ENCODE results near the gene LOXHD1.

LOXHD1 gene

DNA sequence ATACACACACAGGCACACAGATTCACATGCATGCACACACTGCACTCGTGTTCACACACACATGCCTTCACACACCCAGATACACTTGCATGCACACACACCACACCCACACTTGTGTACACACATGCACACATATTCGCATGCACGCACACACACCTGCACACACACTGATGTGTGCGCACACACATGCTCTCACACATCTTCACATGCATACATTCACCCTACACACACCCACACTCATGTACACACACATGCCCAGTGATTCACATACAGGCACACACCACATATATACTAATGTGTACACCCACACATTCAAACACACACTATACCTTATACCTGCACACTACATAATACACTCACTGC, 181.6 kb downstream of the LOXHD1 start:
- DNase-seq (ENCODE audit: low spot score): no peak

DNA sequence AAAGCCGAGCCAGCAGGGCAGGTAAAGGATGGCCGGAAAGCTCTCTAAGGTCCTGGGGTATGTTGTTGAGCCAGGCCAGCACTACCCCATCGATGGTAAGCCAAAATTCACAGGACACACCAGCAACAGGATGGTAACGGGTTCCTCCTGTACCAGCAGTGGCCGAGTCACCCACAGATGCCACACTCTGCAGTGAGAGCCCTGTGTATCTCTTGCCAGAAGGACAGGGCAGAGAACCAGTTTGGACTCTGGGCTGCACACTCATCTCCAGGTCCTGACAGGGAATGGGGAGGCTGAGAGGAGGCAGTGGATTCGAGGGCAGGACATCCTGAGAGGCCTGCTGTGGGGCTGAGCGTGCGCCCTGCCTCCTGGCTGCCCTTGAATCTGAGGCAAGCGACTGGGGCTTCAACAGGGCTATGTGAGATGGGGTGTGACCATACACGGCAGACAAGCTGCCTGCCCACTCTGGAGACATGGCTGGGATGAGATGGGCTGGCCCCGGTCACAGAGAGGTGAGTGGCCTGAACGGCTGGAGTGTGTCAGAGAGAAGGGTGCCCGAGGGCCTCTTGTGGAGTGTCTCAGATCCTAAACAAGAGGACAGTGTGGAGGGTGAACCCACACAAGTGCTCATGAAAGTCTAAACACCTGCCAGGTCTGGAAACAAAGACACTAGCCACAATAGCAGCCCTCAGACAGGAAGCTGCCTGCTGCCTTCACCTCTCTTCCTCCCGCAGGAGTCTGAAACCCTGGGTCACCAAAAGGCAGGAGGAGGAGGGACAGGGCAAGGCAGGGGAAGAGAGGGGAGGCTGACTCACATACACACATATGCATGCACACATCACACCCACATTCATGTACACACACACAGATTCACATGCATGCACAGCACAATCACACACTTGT, 182.3 kb downstream of the LOXHD1 start:
- no peak for DNase-seq (ENCODE audit: low spot score)

DNA sequence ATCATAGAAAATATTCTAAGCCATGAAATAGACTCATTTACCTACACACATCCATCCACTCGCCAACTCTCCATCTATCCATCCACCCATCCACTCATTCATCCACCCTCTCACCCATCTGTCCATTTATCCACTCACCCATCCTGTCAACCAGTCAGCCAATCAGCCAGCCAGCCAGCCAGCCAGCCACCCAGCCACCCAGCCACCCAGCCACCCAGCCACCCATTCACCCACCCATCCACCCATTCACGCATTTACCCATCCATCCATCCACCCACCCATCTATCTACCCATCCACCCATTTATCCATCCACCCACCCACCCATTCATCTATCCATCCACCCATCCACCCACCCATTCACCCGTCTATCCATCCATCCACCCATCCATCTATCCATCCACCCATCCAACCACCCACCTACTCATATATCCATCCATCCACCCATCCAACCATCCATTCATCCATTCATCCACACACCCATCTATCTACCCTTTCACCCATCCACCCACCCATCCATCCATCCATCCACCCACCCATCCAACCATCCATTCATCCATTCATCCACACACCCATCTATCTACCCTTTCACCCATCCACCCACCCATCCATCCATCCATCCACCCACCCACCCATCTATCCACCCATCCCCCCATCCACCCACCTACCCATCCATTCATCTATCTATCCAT, 185.1 kb downstream of the LOXHD1 start:
- DNase-seq (ENCODE audit: low spot score): no peak

DNA sequence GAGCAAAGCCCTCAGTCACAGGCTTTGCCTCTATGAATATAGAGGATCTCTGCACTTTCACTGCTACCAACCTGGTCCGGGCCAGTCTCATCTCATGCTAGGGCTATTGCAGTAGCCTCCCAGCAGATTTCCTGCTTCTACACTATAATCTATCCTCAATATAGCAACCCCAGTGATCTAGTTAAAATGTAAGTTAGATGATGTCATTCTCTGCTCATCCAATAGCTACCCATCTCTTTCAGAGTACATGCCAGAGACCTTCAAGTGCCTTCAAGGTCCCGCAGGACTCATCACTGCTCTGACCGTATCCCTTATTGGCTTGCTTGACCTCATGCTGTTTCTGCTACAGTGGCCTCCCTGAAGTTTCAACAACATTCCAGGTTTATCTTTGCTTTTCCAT, 186.3 kb downstream of the LOXHD1 start:
- no peak for DNase-seq (ENCODE audit: low spot score)

DNA sequence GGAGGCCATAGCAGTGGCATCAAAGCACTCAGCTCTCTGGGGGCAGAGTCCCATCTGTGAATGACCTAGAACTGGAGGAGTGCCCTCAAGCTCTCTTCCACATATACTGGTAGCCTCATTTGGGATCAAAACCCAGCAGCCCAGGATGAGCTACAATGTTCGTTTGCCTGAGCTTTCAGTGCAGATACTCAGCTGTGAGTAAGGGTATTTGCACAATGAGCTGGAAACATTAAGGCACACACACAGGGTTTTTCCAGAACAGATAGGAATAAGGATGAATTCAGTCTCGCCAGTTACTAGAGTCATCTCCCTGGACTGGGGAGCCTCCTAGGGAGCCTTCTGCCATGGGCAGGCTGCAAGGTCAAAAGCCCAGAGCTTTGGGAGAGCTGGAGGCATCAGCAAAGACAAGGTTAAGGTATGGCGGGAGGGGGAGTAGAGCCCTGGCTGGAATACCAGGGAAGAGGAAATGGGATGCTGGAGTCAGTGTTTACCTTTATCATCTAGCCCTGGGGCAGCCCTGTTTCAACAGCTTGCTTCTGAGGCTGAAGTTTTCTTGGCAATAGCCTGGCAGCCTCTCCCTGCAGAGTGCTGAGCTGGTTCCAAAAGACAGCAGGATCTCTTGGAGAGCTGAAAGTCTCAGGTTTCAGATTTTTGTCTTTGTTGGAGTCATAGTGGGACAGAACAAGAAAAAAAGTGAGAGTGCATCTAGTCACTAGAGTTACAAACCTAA, 187.7 kb downstream of the LOXHD1 start:
- DNase-seq (ENCODE audit: low spot score): no peak

DNA sequence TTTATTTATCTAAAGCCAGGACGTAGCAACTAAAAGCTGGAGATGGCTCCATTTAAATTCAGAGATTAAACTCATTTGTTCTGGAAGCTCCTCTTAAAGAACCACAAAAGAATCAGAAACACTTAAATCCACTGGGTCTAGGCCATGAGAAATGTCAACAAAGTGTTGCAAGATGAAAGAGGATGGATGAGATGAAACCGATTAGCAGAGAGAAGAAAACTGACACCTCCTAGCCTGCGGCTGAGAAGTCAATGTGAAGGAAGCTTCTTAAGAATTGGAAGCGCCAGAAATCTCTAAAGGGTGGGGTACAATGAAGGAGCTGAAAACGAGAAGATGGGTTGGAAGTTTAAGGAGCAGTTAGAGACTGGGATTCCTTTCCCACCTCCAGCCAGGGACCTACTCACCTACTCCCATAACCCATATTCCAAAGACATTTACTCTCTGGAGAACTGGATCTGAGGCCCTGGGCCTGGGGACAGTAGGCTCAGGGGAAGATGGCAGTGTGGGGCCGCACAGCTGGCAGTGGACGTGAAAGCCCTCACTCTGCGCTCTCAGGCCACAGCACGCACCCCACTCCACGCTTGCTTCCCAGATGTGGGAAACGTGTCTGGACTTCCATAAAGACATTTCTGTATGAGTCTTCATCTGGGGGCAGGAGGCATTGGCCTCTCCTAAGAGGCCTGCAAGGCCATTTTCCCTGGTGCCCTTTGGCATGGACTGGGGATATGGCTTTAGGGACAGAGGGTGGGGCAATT, 188.4 kb downstream of the LOXHD1 start:
- no peak for DNase-seq (ENCODE audit: low spot score)

DNA sequence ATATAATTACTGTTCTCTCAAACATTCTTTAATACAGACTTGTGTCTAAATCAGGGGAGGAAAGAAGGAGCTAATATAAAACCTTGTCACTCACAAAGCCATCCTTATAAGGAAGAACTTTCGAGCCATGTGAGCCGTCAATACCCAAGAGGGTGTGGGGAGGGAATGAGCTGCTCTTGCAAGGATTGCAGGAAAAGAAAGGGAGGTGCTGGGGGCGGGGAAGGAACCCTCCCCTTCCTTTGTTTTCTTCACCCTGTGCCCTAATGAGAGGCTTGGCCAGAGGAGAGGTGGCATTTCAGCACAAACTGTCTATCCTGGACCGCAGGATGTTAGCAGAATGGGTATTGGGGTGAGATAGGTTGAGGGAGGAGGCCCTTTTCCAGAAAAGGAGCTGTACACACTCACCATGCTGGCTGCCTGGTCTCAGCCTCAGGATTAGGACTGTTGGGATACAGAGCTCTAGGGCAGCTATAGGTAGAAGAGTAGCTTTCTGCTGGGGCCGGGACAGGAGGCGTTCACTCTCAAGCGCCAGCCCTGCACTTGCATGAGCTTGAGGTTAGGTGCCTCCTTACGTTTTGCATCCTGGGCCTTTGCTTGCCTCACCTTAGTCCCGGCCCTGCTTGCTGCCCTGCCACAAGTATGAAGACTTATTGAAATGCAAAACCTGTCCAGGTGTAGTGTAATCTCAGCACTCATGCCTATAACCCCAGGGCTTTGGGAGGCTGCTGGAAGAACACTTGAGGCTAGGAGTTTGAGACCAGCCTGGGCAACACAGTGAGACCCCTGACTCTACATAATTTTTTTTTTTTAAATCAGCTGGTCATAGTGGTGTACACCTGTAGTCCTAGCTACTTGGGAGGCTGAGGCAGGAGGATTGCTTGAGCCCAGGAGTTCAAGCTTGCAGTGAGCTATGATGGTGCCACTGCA, 190.5 kb downstream of the LOXHD1 start:
- no peak for DNase-seq (ENCODE audit: low spot score)

DNA sequence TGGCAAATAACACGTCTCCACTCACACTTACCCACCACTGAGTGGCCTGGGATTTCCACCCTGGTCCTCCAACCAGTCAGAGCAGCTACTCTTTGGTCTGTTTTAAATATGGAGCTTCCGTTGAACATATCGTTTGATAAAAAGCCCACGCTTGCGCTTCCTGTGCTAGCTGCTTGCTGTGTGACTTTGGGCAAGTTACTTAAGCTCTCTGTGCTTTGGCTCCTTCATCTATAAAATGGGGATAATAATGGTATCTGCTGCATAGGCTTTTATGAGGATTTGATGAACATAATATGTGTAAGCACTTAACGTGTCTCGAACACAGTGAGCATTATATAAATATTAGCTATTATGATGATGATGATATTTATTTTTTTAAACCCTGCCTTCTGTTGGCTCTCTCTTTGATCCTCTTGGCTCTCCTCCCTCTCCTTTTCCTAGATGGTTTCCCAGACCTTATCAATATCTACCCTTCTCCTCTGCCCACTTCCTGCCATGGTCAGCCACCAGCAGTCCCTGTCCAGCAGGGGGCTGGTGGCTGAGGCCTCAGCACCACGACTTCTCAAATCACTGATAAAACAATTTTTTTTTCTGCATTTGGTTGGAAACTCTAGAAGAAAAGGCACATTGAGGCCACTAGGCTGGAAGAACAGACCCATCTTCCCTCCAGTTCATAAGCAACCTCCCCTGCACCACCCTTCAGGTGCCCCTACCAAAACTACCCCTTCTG, 191.9 kb downstream of the LOXHD1 start:
- no peak for DNase-seq (ENCODE audit: low spot score)

DNA sequence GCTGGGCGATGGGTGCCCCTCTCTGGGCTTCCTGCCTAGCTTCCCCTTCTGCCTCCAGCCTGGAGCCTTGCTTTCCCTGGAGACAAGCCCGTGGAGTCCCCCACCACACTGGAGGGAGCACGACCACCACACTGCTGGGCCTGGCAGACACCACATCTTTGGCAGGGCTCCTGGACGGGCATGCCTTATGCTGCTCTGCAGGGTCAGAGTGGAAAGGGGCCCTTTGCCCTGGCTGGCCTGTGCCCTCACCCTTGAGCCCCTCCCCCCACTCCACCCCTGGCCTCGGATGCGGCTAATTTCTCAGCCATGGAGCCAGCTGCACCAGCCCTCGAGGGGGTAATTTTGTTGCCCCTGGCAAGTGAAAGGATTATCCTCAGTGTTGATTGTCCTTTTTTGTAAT, 194.5 kb downstream of the LOXHD1 start:
- no peak for DNase-seq (ENCODE audit: low spot score)

DNA sequence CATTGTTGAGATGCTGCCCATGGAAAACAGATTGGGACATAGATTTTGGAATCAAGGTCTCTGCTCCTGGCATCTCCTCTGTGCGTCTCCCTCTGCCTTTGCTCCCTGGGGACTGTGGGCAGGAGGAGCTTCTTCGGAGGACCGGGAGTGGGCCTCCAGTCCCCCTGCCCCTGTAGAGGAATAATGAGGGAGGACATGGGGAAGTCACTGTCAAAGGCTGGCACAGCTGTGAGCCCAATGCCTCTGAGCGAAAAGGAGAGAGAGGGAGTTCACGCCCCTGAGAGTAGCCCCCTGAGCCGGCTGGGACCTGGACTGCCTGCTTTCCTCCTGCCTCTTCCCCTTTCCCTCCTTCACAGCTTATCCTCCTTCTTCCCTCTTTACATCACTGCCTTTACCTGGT, 195.0 kb downstream of the LOXHD1 start:
- DNase-seq (ENCODE audit: low spot score): no peak

DNA sequence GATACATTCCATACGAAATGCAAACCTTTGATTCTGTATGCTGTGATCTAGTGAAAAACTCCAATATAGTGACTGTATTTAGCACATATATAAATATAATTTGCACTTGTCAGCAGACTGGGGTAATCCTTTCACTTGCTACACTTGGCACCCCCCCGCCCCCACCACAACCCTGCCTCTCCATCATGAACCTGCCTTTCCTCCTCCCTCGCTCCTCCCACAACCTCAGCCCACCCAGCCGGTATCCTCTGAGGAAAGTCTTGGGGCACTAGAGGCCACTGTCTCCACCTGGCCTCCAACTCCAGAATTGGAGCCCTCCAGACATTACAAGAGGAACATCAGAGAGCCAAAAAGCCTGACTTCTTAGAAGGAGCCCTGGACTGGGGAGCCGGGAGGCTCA, 196.3 kb downstream of the LOXHD1 start:
- no peak for DNase-seq (ENCODE audit: low spot score)

DNA sequence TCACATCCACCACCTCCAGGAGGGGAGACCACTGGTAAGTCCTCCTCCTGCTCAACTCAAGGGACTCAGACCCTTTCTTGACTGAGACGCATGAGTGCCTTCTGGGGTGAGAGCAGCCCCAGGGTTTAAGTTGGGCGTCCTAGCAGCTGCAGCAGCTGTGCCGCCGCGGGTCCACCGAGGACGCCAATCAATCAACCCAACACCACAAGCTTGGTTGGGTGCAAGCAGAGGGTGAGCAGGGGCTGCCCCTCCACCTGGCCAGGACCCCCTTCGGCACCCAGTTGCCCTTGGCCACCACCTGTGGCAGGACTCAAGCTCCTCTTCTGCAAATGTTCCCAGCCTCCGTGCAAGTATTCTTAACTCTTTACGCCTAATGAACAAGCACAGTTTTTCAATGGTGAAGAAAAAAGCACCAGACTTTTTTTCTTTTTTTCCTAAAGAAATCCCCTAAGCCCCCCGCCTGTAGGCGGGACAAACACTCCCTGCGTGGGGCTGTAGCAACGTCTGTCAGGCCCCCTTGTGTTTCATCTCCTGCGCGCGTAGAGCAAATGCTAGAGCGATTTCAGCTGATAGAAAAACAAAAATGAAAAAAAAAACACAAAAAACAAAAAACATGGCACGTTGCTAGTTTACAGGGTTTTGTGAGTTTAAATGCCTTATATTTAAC, 197.1 kb downstream of the LOXHD1 start:
- DNase-seq (ENCODE audit: low spot score): no peak

DNA sequence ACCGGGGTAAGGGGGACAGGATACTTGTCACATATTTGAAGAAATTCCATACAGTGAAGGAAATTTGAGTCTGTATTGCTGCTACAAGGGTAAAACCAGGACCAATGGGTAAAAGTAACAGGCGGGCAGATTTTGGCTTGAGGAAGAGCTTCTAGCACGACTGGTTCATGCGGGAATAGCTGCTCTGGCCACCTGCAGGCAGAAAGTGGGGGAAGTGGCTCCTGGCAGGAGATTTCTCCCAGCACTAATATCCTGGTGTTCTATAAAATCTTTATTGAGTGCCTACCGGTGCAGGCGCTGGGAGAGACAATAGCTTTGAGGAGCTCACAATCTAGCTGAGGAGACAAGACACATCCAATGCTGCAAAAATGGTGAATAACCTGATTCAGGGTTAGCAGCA, 198.5 kb downstream of the LOXHD1 start:
- no peak for DNase-seq (ENCODE audit: low spot score)

DNA sequence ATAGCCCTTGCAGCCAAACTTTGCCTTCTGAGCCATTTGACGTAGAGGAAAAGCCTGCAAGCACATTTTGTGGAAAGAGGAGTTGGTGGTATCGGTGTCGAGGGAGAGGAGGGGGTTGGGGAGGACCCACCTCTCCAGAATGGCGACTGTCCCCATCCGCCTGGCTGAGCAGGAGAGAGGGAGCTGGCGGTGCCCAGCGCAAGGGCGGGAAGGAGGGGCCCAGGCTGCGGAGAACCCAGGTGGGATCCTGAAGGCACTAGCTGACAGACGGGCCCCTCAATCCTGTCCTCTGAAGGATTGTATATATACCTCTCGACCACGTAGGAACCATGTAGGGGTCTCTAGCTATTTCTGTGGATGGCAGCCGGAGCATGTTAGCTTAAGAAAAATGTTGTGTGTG, 200.3 kb downstream of the LOXHD1 start:
- DNase-seq (ENCODE audit: low spot score): no peak

DNA sequence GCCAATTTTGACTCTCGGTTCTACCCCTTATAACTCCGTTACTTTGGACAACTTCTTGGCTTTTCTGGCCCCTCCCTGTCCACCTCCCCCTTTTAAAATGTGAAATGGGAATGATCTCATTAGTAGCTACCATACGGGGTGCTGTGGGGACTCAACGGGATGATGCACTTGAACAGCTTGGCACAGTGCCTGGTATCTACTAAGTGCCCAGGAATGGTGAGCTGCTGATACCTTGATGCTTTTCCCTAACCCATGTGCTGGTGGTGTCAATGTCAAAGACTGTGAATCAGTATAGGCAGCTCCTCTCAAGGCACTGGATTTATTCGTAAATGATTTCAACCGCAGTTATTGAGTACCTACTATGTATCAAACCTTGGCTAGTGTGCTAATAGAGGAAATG, 204.2 kb downstream of the LOXHD1 start:
- DNase-seq (ENCODE audit: low spot score): no peak

DNA sequence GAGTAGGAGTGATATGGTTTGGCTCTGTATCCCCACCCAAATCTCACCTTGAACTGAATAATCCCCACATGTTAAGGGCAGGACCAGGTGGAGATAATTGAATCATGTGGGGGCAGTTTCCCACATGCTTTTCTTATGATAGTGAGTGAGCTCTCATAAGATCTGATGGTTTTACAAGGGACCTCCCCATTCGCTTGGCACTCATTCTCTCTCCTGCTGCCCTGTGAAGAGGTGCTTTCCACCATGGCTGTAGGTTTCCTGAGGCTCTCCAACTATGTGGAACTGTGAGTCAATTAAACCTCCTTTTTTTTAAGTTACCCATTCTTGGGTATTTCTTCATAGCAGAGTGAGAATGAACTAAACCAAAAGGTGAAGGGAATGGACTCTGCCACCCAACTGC, 207.5 kb downstream of the LOXHD1 start:
- DNase-seq (ENCODE audit: low spot score): no peak

DNA sequence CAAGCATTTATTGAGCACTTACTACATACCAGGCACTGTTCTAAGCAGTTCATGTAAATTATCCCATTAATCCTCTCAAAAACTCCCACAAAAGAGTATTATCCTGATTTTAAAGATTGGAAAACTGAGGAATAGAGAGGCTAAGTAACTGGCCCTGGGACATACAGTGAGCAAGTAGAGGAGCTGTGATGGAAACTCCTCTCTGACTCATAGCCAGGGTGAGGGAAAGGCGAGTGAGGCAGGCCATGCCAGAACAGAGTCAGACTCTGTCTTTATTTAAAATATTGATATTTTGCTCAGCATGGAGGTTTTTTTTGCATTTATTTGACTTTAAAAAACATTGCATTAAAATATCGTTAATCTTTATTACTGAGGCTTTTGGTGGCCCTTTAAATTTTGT, 208.0 kb downstream of the LOXHD1 start:
- no peak for DNase-seq (ENCODE audit: low spot score)

DNA sequence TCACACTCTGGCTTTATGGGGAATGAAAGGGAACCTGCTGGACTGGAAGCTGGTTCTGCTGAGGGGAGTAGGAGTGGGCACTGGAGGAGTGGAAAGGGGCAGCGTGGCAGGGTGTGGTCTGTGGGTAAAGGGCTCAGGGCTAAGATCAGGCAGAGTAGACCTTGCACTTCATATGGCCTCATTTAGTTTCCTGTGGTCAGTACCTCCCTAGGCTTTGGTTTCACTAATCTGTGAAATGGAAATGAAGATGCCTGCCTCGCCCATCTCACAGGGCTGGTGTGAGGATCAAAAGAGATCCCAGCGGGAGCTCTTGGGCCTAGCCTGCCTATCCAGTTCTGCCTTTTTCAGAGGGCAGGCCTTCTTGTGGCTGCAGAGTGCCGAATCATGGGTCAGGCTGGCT, 208.7 kb downstream of the LOXHD1 start:
- DNase-seq (ENCODE audit: low spot score): no peak

DNA sequence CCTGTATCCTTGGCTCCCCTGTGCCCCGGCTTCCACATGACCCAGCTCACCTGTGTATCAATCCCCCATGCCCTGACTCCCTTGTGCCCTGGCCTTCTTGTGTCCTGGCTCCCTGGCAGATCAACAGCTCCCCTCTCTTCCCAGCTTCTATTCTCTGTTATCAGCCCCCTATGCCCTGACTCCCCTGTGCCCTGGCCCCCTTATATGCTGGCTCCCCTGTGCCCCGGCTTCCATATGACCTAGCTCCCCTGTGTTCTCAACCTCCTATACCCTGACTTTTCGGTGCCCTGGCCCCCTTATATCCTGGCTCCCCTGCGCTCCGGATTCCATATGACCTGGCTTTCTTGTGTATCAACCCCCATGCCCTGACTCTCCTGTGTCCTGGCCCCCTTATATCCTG, 209.2 kb downstream of the LOXHD1 start:
- DNase-seq (ENCODE audit: low spot score): no peak

DNA sequence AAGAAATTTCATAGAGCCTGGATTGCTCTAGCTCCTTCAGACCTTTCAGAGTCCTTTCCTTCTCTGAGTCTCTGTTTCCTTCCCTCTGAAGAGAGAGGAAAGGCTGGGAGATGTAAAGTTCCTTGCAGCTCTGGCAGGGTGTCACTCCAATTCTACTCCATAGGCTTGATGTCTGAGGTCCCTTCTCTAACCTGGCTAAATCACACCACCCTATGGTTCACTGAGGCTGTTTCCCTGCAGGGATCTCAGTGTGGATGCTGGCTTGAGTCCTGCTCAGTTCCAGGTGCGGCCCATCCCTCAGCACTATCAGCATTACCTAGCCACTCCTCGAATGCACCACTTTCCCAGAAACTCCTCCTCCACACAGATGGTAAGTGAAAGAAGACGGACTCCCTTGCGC, 209.7 kb downstream of the LOXHD1 start:
- no peak for DNase-seq (ENCODE audit: low spot score)

Measured in SW480 (cell line).